HG02938 (cell line): ENCODE results near the gene BRD1.
"Not testable (repeated sequence)": the region's sequence is repeated elsewhere in the genome, so short reads cannot be mapped to it uniquely, and the experiment has no call there.

Experiments used
- ATAC-seq: cut with Tn5 transposase; IDR thresholded peaks from one replicate; pipeline ENCODE4 v1.9.1; 2021; ENCODE audit warnings: mild to moderate bottlenecking, moderate library complexity; ENCODE audit not compliant: unreplicated experiment

BRD1 gene

GRCh38 chr22:49785841-49786471, 41.7 kb downstream of the BRD1 start:
- ATAC-seq = no peak

DNA sequence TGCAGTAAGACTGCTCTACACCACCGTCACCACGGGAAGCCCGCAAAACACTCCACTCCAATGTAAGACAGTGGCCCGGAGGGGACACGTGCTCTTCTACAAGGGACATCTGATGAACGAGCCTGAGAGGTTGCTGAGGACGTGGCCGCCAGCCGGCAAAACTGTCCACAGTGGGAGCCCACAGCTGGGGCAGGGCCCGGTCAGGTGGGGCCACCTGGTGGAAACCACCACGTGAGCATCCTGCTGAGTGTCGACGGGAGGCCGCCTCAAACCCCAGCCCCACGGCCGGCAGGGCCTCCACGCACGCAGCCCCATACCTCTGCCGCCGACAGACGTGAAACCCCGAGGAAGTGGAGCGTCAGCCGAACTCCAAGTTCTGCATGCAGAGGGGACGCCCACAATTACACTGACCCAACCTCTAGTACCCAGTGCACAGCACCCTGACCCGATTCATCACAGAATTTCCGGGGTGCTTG, 42.6 kb downstream of the BRD1 start:
- ATAC-seq = no peak

DNA sequence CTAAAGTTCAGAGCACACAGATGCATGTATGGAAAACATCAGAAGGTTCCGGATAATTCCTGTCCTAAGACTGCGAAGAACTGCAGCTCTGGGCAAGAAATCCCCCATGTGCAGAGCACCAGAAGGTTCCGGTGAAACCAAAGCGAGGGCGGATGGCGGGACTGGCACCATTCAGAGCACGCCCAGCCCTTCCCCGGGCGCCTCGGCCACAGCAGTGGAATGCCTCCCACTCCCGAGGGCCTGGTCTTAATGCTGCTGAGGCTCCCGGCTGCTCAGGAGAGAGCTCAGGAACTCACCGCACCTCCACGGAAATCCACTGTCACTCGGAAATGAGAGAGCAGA, 43.1 kb downstream of the BRD1 start:
- ATAC-seq = no peak

DNA sequence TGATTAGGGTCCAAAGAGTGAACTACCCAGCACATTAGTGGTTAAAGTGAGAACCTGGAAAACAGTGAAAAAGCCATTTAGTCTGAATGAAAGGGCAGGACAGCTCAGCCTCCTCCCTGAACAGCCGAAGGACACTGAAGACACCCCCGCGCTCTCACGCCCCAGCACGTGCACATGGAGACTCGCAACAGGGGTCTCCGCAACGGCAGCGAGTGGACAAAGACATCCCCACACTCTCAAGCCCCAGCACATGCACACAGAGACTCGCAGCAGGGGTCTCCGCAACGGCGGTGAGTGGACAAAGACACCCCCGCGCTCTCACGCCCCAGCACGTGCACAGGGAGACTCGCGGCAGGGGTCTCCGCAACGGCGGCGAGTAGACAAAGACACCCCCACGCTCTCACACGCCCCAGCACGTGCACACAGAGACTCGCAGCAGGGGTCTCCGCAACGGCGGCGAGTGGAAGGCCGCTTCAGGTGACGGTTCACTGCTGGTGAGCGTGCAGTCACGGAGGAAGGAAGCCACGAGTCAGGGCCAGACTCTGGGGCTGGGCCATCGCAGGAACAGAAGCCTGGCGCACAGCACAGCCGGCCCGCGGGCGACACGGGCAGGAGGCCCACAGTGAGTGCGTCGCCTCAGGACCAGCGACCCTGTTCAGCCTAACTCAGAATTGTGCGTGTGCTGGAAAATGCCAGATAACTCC, 43.6 kb downstream of the BRD1 start:
- ATAC-seq = no peak

DNA sequence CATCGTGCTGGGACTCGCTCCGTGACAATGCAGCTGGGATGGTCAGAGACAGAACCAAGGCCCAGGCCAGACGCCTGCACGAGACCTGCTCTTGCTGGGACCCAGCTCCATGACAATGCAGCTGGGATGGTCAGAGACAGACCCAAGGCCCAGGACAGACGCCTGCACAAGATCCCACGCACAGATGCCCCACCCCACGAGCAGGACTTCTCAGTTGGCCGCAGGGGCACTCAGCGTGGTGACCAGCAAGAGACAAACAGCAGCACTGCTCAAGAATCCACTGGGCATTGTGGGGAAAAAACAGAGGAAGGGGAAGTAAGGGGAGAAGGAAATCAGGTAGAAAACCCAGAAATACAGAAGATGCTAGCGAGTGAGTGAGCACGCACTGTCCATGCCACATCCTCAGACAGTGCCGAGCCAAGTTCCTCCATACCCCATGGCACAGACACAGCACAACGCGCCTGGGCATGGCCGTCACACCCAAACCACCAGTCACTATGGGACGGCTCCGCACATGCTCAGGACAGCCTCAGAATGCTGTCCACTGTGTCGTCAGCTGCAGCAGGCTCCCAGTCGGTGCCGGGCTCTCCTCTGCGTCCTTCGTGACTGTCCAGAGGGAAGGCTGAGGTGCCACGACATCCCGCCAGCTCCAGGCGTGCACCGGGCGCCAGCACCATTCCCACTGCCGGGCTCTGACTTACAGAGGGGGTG, 44.5 kb downstream of the BRD1 start:
- no peak for ATAC-seq

DNA sequence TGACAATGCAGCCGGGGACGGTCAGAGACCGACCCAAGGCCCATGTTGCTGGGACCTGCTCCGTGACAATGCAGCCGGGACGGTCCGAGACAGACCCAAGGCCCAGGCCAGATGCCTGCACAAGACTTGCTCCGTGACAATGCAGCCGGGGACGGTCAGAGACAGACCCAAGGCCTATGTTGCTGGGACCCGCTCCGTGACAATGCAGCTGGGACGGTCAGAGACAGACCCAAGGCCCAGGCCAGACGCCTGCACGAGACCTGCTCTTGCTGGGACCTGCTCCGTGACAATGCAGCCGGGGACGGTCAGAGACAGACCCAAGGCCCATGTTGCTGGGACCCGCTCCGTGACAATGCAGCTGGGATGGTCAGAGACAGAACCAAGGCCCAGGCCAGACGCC, 45.8 kb downstream of the BRD1 start:
- not testable (repeated sequence) for ATAC-seq

- no peak for ATAC-seq
Measured at GRCh38 chr22:49781289-49781782, 46.3 kb downstream of the BRD1 start.

DNA sequence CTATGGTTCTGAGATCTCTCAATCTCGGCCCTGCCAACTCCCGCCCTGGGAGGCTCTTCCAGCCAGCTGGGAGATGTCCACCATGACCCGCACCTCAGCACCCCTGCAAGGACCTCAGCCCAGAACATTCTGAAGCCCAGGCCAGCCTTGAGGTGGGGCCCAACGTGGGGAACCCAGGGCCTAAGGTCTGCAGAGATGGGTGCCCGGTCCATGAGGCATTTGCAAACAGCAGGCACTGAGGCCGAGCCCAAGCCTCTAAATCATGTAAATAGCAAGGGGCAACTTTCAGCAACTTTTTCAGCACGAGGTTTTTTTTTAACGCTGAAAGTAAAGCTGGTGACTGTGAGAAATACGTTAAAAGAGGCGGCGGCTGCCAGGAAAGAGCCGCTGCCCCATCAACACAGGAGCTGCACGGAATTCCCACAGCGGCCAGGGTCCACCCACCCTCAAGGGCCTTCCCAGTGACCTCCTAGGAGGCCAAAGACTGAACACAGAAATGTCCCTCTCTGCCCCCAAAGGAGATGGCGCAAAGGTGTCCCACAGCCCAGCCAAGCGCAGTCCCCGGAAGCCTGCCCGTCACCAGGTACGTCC, 46.9 kb downstream of the BRD1 start:
- ATAC-seq = no peak

GRCh38 chr22:49779853-49780697, 47.6 kb downstream of the BRD1 start:
- ATAC-seq = no peak

DNA sequence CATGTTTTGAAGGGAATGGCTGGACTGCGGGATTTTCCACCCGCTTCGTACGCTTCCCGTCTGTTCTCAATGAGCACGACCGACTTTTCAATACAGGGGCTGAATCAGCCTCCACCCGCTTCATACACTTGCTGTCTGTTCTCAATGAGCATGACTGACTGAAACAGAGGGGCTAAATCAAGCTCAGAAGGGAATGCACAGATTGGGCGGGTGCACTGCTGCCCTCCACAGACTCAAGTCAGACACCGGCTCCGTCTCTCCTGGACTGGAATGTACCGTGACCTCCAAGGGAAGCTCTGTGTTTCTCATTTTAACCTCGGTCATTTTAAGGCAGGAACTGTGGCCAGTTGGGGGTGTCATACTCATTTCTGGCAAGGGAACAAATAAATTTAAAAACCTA, 48.5 kb downstream of the BRD1 start:
- no peak for ATAC-seq

DNA sequence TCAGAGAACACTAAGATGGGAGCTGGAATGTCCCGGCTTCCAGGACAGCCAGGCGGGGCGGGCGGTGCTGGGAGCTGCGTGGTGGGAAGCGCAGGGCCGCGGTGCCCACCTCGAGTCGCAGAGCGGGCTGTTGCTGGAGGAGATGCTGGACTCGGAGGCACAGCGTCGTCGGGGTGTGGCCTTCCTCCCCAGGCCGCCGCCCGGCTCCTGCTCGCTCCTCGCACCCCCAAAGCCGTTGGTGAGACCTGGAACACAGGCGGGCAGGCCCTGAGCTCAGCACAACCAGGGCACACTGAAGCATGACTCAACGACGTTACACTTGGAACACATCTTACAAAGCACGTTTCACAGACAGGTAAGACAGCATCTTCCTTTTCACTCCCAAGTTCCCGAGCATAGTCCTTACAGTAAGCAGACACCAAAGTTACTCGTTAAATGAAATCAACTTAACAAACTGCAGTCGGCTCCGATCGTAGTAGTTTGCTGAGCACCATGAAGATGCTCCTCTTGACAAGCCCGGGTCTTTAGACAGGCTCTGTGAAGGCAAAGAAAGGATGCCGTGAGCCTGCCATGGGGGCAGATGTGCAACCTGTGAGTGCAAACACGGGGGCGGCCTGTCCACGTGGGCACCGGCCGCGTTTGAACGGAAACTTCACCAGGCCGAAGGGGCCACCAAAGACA, 50.0 kb downstream of the BRD1 start:
- no peak for ATAC-seq

- no peak for ATAC-seq
Measured at GRCh38 chr22:49776891-49777290, 50.8 kb downstream of the BRD1 start.

DNA sequence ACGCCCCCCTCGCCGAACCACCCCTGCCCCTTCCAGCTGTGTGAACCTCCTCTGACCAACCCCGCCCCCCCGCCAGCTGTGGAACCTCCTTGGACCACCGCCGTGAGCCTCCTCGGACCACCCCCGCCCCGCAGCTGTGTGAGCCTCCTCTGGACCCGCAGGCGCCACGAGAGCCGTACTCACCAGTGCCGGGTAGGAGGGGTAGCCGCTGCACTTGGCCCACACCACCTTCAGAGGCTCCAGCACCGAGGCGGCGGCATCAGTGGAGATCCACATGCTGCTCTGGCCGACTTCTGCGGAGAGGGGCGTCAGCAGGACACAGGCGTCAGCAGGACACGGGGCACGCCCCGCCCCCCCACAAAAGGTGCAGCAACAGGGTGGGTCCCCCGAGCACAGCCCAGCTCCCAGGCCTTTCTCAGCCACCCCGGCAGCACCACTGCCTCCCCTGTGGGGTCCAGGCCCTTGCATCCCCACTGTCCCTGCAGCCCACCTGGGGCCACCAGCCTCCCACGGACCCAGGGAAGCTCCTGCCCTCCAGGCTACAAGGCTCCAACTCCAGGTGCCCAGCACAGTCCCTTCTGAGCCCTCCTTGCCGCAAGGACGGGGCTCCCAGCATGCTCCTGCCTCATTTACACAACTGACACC, 51.7 kb downstream of the BRD1 start:
- ATAC-seq = no peak

GRCh38 chr22:49775191-49775866, 52.3 kb downstream of the BRD1 start:
- ATAC-seq = no peak

- no peak for ATAC-seq
Measured at GRCh38 chr22:49774499-49775151, 53.0 kb downstream of the BRD1 start.

DNA sequence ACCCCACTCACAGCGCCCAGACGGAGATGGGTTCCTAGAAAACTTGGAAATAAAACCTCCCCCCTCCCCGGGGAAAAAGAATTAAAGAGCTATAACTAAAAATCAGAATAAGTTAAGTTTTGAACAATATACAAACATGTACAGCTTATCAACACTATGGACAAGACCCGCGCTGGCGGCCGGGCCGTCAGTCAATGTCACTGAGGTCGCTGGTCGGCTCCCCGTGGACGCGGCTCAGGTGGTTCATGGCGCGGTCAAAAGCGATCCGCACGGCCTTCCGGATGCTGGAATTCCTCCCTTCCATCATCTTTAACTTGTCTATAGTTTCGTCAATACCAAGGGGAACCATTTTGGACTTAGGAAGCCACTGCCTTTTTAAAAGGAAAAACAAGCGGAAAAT, 53.6 kb downstream of the BRD1 start:
- ATAC-seq = no peak

GRCh38 chr22:49773531-49773930, 54.1 kb downstream of the BRD1 start:
- ATAC-seq = no peak

- ATAC-seq = no peak
Measured at GRCh38 chr22:49772692-49773091, 55.0 kb downstream of the BRD1 start.
